Frontal cortex (tissue), 4 donors: ENCODE measurements around the gene NKX2-3. TPM values are rescaled to one million over a fixed set of nuclear protein-coding genes. Genes with fewer than 3 reads are reported as not detected.

Experiments used
- DNase-seq, 2 donors: peaks; one replicate each; pipeline ENCODE4 v3.0.0; 2012; ENCODE audit warnings: low spot score in 2 of 2
- FAIRE-seq: peaks from 2 replicates; lab custom pipeline; 2012; peaks lifted over from hg19 to GRCh38; lab: Jason Lieb, UNC
- total RNA-seq: library from RNA; depleted of rRNA; stranded (reverse); fragments of >200 nt; gene quantifications from one replicate; pipeline ENCODE4 v1.2.3, GENCODE V29; 2014
- donor health status: control.
- donor health status: control.
- donor health status: control.

Gene NKX2-3
- total RNA-seq, 1 donor from 2014 or later, result under 0.01 TPM

DNA sequence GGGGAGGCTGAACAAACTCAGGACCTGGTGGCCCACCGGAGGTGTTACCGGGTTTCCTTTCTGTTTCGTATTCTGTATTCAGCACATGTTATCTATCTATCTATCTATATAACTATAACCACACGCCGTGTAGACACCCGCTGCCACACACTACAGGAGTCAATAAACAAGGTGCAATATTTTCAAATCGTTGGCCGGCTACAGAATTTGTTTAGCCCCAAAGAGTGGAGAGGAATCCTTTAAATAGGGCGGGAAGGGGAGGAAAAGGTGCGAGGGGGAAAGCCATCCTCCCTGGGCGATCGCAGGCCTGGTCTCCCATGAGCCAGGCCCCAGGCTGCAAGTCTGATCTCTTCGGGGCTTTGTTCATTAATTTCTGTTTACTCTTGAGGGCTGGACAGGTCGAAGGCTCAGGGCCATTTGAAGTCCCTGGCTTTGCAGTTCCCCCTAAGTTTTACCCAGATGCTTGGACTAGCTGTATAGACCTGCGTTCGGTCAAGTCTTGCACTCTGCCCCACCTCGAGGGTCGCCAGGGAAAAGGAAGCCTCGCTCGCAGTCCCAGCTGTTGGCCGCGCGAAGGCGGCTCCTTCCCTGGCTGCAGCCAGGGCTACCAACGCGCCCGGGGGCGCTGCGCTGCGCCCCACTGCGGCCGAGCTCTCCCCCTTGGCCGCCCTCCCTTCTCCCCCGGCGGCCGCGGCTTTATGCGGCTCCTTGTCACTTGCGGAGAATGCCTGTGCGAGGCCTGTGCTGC, 3.8 kb downstream of the NKX2-3 start:
- FAIRE-seq, result no peak
- DNase-seq, result no peak

DNA sequence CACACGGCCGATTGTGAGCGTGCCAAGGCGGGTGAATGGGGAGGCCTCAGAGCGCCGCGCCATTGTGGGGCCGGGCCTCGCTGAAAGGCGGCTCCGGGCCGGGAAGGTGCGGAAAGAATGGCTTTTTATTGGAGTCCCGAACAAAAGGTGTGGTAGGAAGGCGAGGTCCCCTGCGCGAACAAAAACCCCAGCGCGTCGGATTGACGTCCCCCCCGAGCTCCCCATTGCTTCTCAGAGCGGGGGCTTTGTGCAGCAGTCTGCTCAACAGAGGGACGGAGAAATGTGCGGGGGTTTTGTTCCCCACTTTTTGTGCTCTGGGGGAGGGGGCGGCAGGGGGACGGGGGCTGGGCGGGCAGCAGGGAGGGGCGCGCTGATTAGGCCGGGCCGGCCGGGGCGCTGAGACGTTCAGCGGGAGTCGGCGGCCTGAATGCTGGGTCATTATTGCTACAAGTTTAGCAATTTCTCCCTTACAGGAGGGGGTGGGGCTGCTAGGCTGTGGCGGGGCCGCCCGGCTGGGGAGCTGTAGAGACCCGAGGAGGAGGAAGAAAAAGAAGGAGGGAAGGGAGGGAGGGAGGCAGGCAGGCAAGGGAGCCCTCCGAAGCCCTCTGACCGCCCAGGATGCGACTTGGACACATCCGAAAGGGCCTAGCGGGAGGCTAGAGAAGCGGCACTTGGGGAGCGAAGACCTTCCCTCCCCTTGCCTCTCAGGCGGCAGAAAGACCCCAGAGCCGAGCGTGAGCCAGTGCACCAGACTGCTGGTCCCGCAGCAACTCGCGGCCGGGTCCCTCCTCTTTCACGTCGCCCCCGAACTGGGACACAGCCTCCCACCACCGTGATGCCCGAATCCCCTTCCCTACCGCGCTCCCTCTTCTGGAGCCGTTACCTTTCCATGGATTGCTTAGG, 4.6 kb downstream of the NKX2-3 start:
- DNase-seq, result no peak
- no peak for FAIRE-seq

DNA sequence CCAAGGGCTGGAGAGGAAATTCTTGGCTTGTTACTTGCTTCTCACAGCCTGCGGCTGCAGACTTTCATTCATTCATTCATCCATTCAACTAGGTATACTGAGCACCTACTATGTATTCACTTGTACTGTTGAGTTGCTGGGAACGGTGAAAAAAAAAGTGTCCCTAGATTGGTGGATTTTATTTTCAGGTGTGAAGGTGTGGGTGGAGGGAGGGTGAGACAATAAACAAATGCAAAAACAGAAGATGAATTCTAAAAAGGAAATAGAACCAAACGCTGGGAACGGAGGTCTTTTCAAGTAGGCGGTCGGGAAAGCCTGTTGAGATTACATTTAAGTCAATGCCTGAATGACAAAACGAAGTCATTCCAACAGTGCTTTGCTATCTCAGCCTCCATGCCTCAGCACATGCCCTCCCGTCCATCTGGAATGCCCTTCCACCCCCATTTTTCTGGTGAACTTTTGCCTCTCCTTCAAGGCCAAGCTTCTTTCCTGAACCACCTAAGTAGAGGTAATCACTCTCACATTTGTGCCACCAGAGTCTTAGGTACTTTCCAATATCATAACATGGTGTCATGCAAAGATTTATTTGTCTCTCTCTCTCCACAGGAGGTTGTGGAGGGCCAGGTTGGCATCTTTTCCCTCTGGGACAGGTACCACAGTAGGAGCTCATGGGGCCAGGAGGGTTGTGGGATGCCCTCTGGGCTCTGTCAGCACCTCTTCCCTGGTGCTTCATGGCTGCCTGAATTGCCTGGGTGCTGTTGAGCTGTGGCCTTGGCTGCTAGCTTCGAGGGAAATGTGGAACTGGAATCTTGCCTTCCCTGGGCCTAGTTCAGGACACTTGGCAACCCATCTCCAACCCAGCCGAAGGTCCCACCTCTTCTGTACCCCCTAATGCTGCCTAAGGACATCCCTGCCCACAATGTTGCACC, 5.5 kb downstream of the NKX2-3 start:
- no peak for DNase-seq

DNA sequence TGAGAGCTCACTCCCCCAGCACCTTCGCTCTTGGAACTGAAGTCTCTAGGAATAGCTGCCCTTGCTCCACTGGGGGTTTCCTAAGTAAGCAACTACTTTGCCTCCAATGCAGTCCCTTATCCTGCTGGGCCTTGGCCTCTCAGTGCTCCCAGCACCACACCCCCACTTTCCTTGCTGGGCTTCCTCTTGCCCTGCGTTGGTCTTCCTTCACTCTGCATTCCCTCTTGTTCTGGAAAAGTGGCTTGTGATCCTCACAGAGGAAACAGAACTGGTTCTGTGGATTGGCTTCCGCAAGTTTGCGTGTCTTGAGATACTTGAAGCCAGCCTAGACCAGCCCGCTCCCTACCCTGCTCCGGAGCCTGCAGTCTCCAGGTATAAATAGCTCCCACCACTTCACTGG, 6.4 kb downstream of the NKX2-3 start:
- FAIRE-seq, result no peak
- no peak for DNase-seq

More for the DNA sequence above, 5.5 kb downstream of the NKX2-3 start:
- no peak for FAIRE-seq

DNA sequence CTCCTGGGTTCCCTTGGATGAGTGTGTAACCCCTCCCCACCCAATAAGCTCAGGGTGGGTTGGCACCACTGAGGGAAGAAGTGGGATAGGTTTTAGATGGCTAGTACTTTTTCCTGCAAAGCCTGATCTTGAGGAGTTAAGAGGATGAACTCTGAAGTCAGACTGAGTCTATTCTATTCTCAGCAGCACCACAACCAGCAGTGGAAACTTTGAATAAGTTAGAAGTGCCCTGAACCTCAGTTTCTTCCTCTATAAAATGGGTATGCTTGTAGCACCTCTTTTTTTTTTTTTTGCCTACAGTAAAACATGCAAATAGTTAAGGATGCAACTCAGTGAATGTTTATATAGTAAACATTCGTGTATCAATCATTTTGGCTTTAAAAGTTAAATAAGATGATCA, 7.1 kb downstream of the NKX2-3 start:
- FAIRE-seq (no peak), DNase-seq (no peak)

- DNase-seq (no peak), FAIRE-seq (no peak)
Measured at GRCh38 chr10:99540306-99540656, 7.5 kb downstream of the NKX2-3 start.

DNA sequence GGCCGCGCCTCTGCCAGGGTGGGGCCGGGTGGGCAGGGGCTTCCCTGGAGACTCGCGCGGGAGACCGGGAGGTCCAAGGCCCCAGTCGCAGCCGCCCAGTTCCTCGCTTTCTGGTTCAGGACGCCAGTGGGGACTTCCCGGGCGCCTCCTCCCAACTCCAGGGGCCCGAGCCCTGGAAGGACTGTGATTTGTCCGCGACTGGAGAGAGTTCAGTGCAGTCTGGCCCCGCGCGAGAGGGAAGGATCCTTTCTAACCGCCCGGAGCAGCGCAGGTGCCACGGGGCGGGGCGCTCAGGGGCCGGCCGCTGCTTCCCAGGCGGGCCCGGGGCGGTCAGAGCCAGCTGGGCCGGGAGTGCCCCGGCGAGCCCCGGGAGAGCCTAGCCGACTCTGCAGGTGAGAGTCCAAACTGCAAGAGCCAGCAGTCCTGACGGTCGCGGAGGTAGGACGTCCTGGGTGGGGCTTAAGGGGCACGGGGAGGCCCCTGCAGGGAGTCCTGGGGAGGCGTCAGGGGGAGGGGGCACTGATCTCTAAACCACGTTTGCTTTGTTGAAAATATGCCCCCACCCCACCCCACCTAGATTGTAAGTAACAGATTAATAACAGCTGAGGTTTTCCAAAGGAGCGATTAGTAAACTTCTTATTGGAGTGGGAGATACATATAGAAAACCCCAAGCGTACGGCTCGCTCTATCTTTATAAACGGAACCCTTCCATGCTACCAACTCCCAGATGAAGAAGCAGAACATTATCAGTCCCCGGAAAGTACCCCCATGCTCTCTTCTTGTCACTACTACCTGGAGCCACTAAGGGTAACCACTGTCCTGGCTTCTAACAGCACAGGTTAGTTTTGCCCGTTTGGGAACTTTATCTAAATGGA, 8.2 kb downstream of the NKX2-3 start:
- DNase-seq, result no peak
- FAIRE-seq, result no peak

- DNase-seq (no peak), FAIRE-seq (no peak)
Measured at GRCh38 chr10:99544322-99544721, 11.6 kb downstream of the NKX2-3 start.

DNA sequence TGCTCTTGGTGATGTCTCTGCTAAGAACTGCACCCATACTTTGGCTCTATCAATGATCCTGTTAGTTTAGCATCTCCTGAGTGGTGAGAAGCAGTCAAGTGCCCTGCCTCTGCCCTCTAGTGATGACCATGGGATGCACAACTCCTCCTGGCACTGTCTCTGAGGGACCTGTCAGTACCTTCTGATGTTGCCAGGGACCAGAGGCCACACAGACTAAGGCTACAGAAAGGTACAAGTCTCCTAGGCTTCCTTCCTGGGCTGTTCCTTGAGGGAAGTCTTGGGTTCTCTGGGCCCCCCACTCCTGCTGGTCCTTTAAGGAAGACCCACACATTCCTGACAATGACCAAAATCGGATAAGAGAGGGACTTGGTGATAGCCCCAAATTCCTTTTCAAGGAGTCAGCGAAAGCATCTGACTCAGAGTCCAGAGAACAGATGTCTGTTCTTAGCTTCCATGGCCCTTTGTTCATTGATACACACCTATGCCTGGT, 15.3 kb downstream of the NKX2-3 start:
- FAIRE-seq, result no peak
- DNase-seq, result no peak

GRCh38 chr10:99551158-99551557, 18.4 kb downstream of the NKX2-3 start:
- DNase-seq, result no peak
- FAIRE-seq, result no peak

DNA sequence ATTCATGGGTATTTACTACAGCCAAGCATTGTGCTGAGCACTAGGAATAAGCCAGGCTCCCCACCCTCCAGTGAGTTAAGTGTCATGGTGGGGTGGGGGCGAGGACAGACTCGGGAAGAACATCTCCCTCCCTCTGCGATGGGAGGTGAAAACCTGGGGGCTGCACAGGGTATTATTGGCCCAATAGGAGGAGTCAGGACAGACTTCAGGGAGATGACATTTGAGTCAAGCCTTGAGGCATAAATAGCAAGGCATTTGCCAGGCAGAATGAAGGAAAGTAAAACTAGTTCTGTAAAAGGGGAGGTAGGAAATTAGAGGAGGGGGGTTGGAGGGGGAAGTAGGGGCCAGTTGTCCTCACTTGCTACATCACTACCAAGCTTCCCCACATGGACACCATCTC, 18.9 kb downstream of the NKX2-3 start:
- FAIRE-seq, result no peak

GRCh38 chr10:99555371-99555770, 22.6 kb downstream of the NKX2-3 start:
- DNase-seq (no peak), FAIRE-seq (no peak)

More for the DNA sequence above, 18.9 kb downstream of the NKX2-3 start:
- DNase-seq, result no peak

GRCh38 chr10:99555825-99556523, 23.2 kb downstream of the NKX2-3 start:
- DNase-seq (no peak), FAIRE-seq (no peak)

DNA sequence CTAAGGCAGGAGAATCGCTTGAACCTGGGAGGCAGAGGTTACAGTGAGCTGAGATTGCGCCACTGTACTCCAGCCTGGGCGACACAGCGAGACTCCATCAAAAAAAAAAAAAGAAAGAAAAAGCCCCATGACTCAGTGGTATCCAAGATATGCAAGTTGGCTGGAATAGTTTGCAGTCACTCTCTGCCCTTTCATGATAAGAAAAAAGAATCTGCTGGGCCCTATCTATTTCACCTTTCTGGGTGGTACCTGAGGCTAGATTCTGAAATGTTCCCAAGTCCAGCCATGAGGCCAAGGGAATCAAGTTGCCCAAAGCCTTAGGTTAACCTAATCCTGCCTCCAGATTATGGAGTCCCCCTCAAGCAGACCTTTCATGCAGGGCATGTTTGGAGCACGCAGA, 24.3 kb downstream of the NKX2-3 start:
- DNase-seq (no peak), FAIRE-seq (no peak)

- DNase-seq (no peak), FAIRE-seq (no peak)
Measured at GRCh38 chr10:99558708-99559107, 26.0 kb downstream of the NKX2-3 start.

GRCh38 chr10:99560277-99561126, 27.8 kb downstream of the NKX2-3 start:
- FAIRE-seq (no peak), DNase-seq (no peak)

DNA sequence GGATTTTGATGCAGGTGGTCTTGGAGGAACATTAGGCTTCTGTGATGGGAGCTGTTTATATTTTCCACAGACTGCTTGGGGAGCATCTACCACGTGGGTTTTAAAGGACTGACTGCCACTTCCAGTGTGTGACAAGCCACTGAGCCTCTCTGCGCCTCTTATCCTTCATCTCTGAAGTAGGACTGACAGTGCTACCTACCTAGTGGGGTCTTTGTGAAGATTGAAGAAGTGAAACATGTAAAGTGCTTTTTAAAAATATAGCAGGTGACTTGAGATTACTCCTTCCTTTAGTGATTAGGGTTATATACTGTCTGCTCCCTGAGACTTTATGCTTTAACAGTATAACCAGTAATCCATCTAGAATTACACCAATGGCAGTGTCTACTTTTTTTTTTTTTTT, 29.9 kb downstream of the NKX2-3 start:
- FAIRE-seq (no peak), DNase-seq (no peak)

- FAIRE-seq (no peak), DNase-seq (no peak)
Measured at GRCh38 chr10:99564361-99564760, 31.6 kb downstream of the NKX2-3 start.
